ENCODE results near the gene TBKBP1.

DNA sequence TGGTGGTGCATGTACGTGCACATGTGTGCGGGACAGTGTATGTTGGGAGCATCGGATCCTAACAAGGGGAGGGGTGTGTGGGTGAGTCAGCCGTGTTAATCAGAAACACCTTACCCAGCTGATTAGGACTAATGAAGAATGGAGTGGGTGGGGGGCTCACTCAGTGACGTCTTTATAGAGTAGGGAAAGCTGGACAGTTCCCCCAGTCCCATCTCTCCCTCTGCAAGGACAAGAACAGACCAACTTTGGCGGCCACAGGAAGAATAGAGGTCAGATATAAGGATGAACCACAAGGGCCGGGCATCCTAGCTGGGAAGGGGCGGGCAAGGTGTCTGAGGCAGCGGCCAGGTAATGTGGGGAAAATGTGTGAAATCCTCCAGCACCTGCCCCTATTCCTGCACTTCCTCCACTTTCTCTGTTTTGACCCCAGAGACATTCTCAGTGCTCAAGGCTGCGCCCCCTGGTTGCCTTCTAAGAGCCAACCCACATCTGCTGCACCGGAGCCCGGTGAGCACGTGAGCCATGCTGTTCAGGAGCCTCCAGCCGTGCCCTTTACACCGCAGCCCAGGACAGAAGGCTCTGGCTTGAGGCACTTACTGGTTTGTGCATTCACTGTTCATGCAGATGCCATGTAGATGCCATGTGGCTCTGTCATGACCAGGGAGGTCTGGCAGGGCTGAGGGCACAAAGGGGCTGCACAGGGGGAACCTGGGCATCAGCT, 20.2 kb downstream of the TBKBP1 start:
- TF ChIP-seq RFX5 (IDR thresholded peaks at IDR 0.05; ENCODE audit: low read depth, low read length) = no peak
- TF ChIP-seq, protein P1, sequence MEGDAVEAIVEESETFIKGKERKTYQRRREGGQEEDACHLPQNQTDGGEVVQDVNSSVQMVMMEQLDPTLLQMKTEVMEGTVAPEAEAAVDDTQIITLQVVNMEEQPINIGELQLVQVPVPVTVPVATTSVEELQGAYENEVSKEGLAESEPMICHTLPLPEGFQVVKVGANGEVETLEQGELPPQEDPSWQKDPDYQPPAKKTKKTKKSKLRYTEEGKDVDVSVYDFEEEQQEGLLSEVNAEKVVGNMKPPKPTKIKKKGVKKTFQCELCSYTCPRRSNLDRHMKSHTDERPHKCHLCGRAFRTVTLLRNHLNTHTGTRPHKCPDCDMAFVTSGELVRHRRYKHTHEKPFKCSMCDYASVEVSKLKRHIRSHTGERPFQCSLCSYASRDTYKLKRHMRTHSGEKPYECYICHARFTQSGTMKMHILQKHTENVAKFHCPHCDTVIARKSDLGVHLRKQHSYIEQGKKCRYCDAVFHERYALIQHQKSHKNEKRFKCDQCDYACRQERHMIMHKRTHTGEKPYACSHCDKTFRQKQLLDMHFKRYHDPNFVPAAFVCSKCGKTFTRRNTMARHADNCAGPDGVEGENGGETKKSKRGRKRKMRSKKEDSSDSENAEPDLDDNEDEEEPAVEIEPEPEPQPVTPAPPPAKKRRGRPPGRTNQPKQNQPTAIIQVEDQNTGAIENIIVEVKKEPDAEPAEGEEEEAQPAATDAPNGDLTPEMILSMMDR (conservative IDR thresholded peaks at IDR 0.05; ENCODE audit: low read depth, low read length) = no peak
- no peak for TF ChIP-seq POLR2A (IDR thresholded peaks at IDR 0.05; ENCODE audit: low read depth, low read length)
- TF ChIP-seq, protein P2, sequence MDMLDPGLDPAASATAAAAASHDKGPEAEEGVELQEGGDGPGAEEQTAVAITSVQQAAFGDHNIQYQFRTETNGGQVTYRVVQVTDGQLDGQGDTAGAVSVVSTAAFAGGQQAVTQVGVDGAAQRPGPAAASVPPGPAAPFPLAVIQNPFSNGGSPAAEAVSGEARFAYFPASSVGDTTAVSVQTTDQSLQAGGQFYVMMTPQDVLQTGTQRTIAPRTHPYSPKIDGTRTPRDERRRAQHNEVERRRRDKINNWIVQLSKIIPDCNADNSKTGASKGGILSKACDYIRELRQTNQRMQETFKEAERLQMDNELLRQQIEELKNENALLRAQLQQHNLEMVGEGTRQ (IDR thresholded peaks at IDR 0.05; ENCODE audit: low read depth, low read length) = no peak
- TF ChIP-seq RAD21 (IDR thresholded peaks at IDR 0.05; ENCODE audit: low read length) = no peak
- TF ChIP-seq RCOR1 (IDR thresholded peaks at IDR 0.05; ENCODE audit: insufficient replicate concordance, low read length) = no peak
- TF ChIP-seq, protein P3, sequence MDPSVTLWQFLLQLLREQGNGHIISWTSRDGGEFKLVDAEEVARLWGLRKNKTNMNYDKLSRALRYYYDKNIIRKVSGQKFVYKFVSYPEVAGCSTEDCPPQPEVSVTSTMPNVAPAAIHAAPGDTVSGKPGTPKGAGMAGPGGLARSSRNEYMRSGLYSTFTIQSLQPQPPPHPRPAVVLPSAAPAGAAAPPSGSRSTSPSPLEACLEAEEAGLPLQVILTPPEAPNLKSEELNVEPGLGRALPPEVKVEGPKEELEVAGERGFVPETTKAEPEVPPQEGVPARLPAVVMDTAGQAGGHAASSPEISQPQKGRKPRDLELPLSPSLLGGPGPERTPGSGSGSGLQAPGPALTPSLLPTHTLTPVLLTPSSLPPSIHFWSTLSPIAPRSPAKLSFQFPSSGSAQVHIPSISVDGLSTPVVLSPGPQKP (IDR thresholded peaks at IDR 0.05; ENCODE audit: borderline replicate concordance, low read depth, low read length) = no peak
- TF ChIP-seq CEBPB (IDR thresholded peaks at IDR 0.05; ENCODE audit: low read depth, low read length) = no peak
- no peak for TF ChIP-seq FOS (IDR thresholded peaks at IDR 0.05; ENCODE audit: low read depth, low read length)
- TF ChIP-seq MAZ (IDR thresholded peaks at IDR 0.05; ENCODE audit: borderline replicate concordance, low read depth, low read length) = no peak
- TF ChIP-seq SMC3 (IDR thresholded peaks at IDR 0.05; ENCODE audit: low read depth, low read length) = no peak
- no peak for TF ChIP-seq CHD1 (IDR thresholded peaks at IDR 0.05; ENCODE audit: low read depth, low read length)
- no peak for TF ChIP-seq NFE2L2 (IDR thresholded peaks at IDR 0.05; ENCODE audit: low read depth, low read length)
- no peak for TF ChIP-seq BHLHE40 (IDR thresholded peaks at IDR 0.05; ENCODE audit: low read depth, low read length)

Measured in IMR-90 (cell line).